ENCODE results near the gene MACROD2.

Gene MACROD2

DNA sequence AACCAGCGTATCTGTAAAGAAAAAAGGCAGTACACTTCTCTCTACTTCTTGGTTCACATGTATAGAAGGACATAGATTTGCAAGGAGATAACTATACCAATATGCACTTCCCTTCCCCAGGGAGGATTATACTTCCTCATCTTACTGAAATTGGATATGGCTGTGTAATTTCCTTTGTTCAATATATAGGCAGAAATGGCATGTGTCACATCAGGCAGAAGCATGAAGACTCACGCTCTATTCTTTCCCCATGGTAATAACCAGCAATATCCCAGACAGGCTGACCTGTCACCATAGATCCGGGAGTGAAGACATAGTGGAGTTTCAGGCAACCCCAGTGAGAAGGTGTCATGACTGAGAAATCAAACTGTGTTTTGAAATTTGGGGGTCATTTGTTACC is 2059.7 kb downstream of the MACROD2 start:
- Histone ChIP-seq H3K4me3 (no peak overlapping the region), H3K36me3 (no peaks in the 10 kb centered on the region), H3K9ac (no peak overlapping the region), H3K4me1 (peaks cover 58% of the 10 kb centered on the region), H3K27me3 (no peaks in the 10 kb centered on the region), H4K20me1 (no peaks in the 10 kb centered on the region), H3K9me3 (peaks cover 33% of the 10 kb centered on the region), H3K27ac (peak overlapping the region; percentile 35; the same call in 1 of the 2 replicates), H3K4me2 (peak overlapping the region; percentile 38)
- TF ChIP-seq Cebpa-rat (IDR thresholded peaks at IDR 0.05): no peak

DNA sequence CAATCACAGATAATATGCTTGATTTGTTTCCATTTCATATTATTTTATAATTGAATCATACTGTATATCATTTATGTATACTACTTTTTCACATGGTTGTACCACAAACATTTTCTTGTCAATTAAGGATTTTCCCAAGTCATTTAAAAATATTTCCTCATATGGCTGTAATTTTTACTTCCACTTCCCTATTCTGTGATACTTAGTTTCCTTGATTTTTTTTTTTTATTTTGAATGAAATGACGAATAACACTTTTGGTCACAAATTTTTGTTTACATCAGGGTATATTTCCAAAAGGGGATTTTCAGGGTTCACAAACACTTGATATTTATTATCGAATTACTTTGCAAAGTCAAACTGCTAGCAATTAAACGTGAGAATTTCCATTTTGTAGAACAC is 2062.3 kb downstream of the MACROD2 start:
- Histone ChIP-seq H3K4me1 (peaks cover 31% of the 10 kb centered on the region), H3K36me3 (no peaks in the 10 kb centered on the region), H3K27ac (no peak overlapping the region), H3K4me3 (no peak overlapping the region), H4K20me1 (no peaks in the 10 kb centered on the region), H3K9ac (no peak overlapping the region), H3K4me2 (no peak overlapping the region), H3K27me3 (no peaks in the 10 kb centered on the region), H3K9me3 (peaks cover 35% of the 10 kb centered on the region)
- TF ChIP-seq Cebpa-rat (IDR thresholded peaks at IDR 0.05): no peak

DNA sequence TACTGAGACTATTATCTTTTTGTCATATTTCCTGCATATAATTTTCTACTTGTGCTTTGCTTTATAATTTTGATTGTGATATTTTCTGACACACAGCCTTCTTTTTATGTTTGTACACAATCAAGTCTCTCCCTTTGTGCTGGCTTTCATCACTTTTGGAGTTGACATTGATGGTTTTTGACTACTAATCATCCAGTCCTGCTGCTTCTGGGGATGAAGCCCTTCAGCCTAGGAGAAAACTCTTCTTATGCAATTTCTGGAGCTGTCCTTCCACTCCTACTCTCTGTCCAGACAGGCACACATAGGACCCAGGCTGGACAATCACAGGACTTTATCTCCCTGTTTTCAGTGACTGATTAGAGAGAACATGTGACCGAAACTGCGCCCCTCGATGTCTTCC is 2063.0 kb downstream of the MACROD2 start:
- H3K4me3 ChIP-seq: no peak overlapping the region
- no peak overlapping the region for H3K27ac ChIP-seq
- no peak for TF ChIP-seq Cebpa-rat (IDR thresholded peaks at IDR 0.05)
- no peaks in the 10 kb centered on the region for H3K27me3 ChIP-seq
- H4K20me1 ChIP-seq: no peaks in the 10 kb centered on the region
- no peak overlapping the region for H3K9ac ChIP-seq
- peaks cover 25% of the 10 kb centered on the region for H3K4me1 ChIP-seq
- no peaks in the 10 kb centered on the region for H3K36me3 ChIP-seq
- H3K9me3 ChIP-seq: peaks cover 35% of the 10 kb centered on the region
- no peak overlapping the region for H3K4me2 ChIP-seq

DNA sequence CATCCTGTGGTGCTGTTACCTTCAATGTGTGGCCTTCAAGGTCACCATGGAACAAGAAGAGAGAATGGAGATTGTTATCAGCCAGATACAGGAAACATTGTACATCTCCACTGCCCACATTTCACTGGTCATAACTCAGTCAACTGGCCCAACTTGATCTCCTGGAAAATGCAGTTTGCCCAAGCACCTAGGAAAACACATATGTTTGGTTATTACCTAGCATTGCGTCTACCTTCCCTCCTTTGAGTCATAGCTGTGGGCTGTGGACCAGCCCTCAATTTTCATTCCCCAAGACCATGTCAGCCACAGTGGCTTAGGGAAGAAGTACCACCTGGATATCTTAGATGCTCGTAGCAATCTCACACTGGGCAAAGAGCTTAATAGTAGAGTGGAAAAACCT is 2064.5 kb downstream of the MACROD2 start:
- H4K20me1 ChIP-seq: no peaks in the 10 kb centered on the region
- peaks cover 19% of the 10 kb centered on the region for H3K4me1 ChIP-seq
- no peaks in the 10 kb centered on the region for H3K27me3 ChIP-seq
- H3K9ac ChIP-seq: no peak overlapping the region
- H3K9me3 ChIP-seq: peaks cover 23% of the 10 kb centered on the region
- no peaks in the 10 kb centered on the region for H3K36me3 ChIP-seq
- no peak overlapping the region for H3K4me3 ChIP-seq
- H3K4me2 ChIP-seq: no peak overlapping the region
- H3K27ac ChIP-seq: no peak overlapping the region
- no peak for TF ChIP-seq Cebpa-rat (IDR thresholded peaks at IDR 0.05)

DNA sequence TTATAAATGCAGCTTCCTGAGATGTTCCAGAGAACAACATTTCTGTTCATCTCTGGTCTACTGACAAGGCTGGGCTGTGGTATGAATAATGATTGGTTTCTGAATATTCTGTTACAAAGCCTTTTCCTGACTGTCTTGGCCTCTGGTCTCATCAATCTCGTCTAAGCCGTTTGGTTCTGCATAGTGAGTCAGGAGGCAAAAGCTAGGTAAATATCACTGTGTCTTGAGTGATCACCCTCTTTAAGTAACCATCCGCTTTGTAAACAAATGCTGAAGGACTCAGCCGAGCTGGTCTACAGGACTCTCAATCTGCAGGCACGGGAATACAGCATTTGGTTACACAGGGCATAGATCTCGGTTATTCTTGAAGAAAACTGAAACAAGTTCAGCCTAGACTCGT is 2066.0 kb downstream of the MACROD2 start:
- H3K4me3 ChIP-seq: no peak overlapping the region
- H4K20me1 ChIP-seq: no peaks in the 10 kb centered on the region
- no peaks in the 10 kb centered on the region for H3K36me3 ChIP-seq
- no peak overlapping the region for H3K4me2 ChIP-seq
- peaks cover 16% of the 10 kb centered on the region for H3K4me1 ChIP-seq
- no peak overlapping the region for H3K9ac ChIP-seq
- H3K27me3 ChIP-seq: no peaks in the 10 kb centered on the region
- no peak for TF ChIP-seq Cebpa-rat (IDR thresholded peaks at IDR 0.05)
- peaks cover 13% of the 10 kb centered on the region for H3K9me3 ChIP-seq
- no peak overlapping the region for H3K27ac ChIP-seq

DNA sequence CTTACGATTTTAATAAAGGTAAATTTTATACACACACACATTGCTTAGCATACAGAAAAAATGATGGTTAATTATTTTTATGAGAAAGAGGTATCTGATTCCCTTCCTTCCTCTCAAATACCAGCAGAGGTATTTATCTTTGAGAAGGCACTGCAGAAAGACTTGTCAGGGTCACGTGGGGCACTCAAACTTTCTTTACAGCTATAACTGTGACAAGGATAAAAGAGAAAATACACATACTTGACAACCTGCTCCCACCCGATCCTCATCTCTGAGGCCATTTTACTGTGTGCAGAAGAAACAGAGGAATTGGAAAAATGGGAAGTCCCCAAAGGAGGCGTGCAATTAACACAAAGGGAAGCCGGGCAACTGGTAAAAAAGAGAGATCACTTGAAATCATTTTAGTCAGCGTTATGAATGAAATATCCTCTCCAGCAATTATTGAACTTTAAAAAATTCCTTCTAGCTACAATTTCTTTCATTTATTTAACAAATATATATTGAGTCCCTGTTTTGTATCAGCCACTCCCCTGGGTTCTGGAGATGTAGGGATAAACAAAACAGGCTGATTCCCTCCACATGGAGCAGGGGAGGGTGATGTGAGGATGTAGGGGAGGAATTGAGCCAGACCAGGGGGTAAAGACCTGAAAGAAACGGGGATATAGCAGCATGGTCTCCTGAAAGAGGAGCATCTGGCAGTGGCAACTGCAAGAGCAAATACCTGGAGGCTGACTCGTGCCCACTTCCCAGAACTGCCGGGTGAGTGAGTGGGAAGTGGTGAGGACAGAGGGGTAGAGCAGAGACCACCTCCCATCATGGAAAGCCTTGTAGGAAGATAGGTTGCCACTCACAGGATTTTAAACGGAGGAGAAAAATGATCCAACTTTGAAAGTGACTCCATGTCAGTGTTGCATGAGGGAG is 2067.6 kb downstream of the MACROD2 start:
- no peak overlapping the region for H3K27ac ChIP-seq
- H3K9me3 ChIP-seq: peaks cover 20% of the 10 kb centered on the region
- TF ChIP-seq Cebpa-rat (IDR thresholded peaks at IDR 0.05): no peak

DNA sequence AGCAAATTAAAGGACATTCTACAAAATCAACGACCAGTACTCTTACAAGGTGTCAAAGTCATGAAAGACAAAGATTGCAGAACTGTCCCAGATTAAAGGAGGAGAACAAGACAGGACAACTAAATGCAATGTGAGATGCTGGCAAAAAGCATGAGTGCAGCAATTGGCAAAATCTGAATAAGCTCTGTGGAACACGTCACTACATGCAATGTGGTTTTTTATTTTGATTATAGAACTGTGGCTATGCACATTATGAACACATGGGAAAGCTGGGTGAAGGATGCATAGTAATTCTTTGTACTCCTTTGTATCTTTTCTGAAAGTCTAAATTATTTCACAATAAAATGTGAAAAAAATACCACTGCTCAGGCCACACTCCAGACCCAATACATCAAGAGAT is 2068.6 kb downstream of the MACROD2 start:
- no peaks in the 10 kb centered on the region for H3K36me3 ChIP-seq
- no peak overlapping the region for H3K27ac ChIP-seq
- TF ChIP-seq Cebpa-rat (IDR thresholded peaks at IDR 0.05): no peak
- H3K27me3 ChIP-seq: no peaks in the 10 kb centered on the region
- H3K9ac ChIP-seq: no peak overlapping the region
- H3K4me3 ChIP-seq: no peak overlapping the region
- H4K20me1 ChIP-seq: no peaks in the 10 kb centered on the region
- H3K4me2 ChIP-seq: no peak overlapping the region
- H3K9me3 ChIP-seq: peaks cover 22% of the 10 kb centered on the region
- peaks cover 22% of the 10 kb centered on the region for H3K4me1 ChIP-seq

More for the DNA sequence above, 2067.6 kb downstream of the MACROD2 start:
- Histone ChIP-seq H3K4me2 (no peak overlapping the region), H3K4me3 (no peak overlapping the region), H3K9ac (no peak overlapping the region), H3K4me1 (peaks cover 16% of the 10 kb centered on the region), H3K27me3 (no peaks in the 10 kb centered on the region), H4K20me1 (no peaks in the 10 kb centered on the region), H3K36me3 (no peaks in the 10 kb centered on the region)

DNA sequence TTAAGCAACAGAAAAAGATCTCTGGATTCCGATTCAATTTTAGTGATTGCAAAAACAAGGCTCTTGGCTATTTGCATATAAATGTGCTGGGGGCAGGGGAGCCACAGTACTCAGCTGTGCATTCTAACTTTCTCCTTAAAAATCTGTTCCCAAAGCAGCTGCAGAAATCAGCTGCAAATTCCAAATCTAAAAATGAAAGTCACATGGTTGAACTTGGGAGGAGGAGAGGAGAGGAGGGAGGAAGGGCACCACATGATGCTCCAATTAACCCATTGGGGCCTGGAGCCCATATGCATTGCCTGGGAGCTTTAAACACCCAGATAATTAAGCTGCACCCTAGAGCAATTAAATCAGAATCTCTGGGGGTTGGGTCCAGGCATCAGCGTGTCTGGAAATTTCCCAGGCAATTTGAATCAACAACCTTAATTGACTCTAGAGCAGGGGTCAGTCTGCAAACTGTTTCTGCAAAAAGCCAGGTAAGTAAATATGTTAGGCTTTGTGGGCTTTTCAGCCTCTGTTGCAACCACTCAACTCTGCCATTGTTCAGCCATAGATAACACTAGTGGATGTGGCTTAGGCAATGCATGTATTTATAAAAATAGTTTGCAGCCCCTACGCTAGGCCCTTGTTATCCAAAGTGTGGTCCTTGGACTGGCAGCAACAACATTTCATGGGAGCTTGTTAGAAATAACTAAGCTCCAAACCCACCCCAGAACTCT is 2069.8 kb downstream of the MACROD2 start:
- Histone ChIP-seq H3K36me3 (no peaks in the 10 kb centered on the region), H3K27me3 (no peaks in the 10 kb centered on the region), H3K27ac (no peak overlapping the region), H3K9ac (no peak overlapping the region), H3K9me3 (peaks cover 20% of the 10 kb centered on the region), H3K4me3 (no peak overlapping the region), H4K20me1 (no peaks in the 10 kb centered on the region), H3K4me1 (peaks cover 34% of the 10 kb centered on the region), H3K4me2 (peak overlapping the region; percentile 33)
- no peak for TF ChIP-seq Cebpa-rat (IDR thresholded peaks at IDR 0.05)

DNA sequence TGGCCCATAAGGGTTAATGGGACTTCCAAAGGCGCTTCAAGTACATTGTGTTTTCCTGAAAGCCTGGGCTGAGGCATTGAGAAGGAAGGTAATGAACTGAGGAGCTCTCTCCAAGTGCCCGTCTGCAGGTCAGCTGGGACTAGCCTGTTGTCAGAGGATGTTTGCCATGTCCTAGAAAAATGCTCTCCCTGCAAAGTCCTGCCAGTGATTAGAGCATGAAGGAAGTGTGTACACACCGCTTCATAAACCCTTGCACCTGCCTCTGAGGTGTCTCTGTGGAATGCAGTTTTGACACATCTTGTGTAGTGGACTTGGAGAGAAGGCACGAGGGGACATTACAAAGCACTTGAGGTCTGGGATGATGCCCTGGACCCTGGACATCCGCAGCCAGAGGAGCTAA is 2071.3 kb downstream of the MACROD2 start:
- H3K27ac ChIP-seq: no peak overlapping the region; the same call in 1 of the 2 replicates
- H3K27me3 ChIP-seq: no peaks in the 10 kb centered on the region
- no peak for TF ChIP-seq Cebpa-rat (IDR thresholded peaks at IDR 0.05)
- H3K4me3 ChIP-seq: no peak overlapping the region
- H3K36me3 ChIP-seq: no peaks in the 10 kb centered on the region
- peaks cover 31% of the 10 kb centered on the region for H3K9me3 ChIP-seq
- no peak overlapping the region for H3K9ac ChIP-seq
- peaks cover 34% of the 10 kb centered on the region for H3K4me1 ChIP-seq
- H4K20me1 ChIP-seq: no peaks in the 10 kb centered on the region
- H3K4me2 ChIP-seq: no peak overlapping the region

All from BLaER1 (cell line).